ENCODE data around the gene LIMD2. TPM values are rescaled to one million over a fixed set of nuclear protein-coding genes. Genes with fewer than 3 reads are reported as not detected.

The LIMD2 gene
- total RNA-seq (10 to 100 TPM in 1 of 10 donors, 1 to 10 TPM in 9; 1.8 to 30.6 (median 3.3) TPM), polyA plus RNA-seq (10 to 100 TPM in 1 of 2 donors, 1 to 10 TPM in 1; 8.2 to 10.0 TPM)
- long read RNA-seq, donor 1, partial matches to known transcripts = 2 of 6 reads
- long read RNA-seq, donor 1, other reads (novel, unspliced or antisense) = 1 of 6 reads
- long read RNA-seq, donor 2, partial matches to known transcripts = 2 of 3 reads
- long read RNA-seq, donor 2, other reads (novel, unspliced or antisense) = 0 of 3 reads
- long read RNA-seq, donor 3, partial matches to known transcripts = 0 of 8 reads
- long read RNA-seq, donor 3, other reads (novel, unspliced or antisense) = 1 of 8 reads

DNA sequence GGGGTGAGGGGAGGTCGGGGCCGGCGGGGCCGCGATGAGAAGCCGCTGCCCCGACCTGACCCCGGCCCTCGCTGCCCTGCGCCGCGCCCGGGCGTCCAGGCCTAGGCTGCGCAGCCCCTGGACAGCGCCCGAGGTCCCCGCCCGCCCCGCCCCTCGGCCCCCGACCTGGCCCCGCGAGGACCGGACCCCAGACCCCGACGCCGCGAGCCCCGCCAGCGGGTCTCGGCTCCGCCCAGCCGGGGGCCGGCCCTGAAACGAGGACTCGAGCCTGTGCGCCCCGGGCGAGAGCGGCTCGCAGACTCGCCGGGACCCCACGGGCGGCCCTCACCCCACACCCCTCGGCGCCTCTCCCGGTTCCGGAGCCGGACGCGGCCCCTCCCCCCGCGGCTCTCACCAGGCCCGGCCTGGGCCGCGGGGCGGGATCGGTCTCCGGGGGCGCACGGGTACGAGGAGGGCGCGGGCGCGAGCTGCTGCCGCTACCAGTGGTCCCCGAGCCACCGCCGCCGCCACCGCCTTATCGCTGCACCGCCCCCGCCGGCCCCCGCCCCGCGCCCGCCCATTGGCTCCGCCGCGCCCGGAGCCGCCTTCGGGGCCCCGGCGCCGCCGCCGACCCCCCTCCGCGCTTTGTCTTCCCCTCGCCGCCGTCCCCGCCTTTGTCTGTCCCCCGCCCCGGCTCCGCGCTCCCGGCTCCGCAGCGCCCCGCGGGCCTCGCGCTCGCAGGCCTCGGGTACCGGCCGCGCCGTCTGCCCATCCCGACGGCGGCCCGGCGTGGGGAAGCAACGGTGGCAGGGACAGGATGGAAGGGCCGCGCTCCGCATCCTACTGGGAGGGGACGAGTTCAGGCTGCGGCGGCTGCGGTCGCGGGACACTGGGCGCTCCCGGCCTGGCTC lies at the start of gene LIMD2:
TSS of gene LIMD2 (minus strand) at position 488 of the 890 bp plus-strand sequence. CDS start 827 bp downstream, outside the sequence.
- Histone ChIP-seq H3K4me1 (peaks cover 8 to 71% (median 31%) of the 10 kb centered on the region in 9 donors), H3K4me3 (peak within 1 kb of the TSS in 9 of 10 donors; percentile 52 to 77 (median 59)), H3K9me3 (no peaks in the 10 kb centered on the region), H3K27ac (peak within 1 kb of the TSS; percentile 56 to 95 (median 79)), H3K36me3 (peaks cover 0 to 60% (median 8%) of the 10 kb centered on the region in 9 donors), H3K27me3 (no peaks in the 10 kb centered on the region)
- 0 to 1% methylated on average over 62 to 131 of the region's 133 CpGs for WGBS, 2 donors
- DNase-seq (peak; percentile 53 to 69), ATAC-seq (peak in 3 of 8 donors; percentile 11 to 39 (median 15))
- intact Hi-C loops (cut with DNase I) = loop anchor here in 3 of 10 donors (2.0 to 10.0 kb wide), 5 partner anchors 35 to 275 kb away; partner anchors contain the start of genes MAP3K3 (in 1 of the 3) and STRADA (in 1 of the 3)
- TF ChIP-seq, protein P1, sequence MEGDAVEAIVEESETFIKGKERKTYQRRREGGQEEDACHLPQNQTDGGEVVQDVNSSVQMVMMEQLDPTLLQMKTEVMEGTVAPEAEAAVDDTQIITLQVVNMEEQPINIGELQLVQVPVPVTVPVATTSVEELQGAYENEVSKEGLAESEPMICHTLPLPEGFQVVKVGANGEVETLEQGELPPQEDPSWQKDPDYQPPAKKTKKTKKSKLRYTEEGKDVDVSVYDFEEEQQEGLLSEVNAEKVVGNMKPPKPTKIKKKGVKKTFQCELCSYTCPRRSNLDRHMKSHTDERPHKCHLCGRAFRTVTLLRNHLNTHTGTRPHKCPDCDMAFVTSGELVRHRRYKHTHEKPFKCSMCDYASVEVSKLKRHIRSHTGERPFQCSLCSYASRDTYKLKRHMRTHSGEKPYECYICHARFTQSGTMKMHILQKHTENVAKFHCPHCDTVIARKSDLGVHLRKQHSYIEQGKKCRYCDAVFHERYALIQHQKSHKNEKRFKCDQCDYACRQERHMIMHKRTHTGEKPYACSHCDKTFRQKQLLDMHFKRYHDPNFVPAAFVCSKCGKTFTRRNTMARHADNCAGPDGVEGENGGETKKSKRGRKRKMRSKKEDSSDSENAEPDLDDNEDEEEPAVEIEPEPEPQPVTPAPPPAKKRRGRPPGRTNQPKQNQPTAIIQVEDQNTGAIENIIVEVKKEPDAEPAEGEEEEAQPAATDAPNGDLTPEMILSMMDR (IDR thresholded peaks at IDR 0.05) = no peak

DNA sequence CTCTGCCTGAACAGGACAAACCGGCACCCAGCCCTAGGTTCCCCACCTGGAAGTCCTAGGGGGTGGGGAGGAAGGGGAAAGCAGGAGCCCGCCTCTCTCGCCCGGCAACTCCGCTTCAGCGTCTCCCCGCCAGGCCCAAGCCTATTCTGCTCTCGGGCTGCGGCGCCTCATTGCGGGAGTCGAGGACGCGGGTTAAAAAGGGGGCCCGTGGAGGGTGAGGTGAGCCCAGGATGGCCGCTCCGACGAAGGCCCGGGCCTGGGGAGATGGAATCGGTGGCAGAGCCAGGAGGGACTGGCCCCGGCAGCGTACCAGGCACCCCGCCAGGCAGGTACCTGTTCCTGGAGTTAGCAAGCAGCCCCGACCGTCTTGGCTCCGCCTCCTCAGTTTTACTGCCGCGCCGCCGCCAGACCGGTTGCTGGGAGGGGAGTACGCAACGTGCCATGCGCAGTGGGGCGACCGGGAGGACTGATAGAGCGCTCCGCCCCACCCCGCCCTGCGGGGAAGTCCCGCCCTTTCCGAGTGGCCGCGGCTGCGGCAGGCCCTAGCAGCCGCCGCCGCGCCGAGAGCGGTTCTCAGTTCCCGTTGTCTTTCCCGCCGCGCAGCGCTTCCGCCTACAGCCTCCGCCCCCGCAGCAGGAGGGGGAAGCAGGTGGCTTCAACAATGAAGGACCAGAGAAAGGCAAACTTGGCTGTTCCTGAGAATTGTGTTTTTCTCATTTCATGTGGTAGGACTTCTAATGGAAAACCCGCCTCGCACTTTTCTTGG lies 41.7 kb upstream of the LIMD2 start, which contains the start of gene STRADA:
TSS of gene STRADA (minus strand) at position 392 of the 766 bp plus-strand sequence. CDS start 13,430 bp downstream, outside the sequence.
- ATAC-seq (peak; percentile 99 to 100 (median 100)), DNase-seq (peak; percentile 98 to 99)
- TF ChIP-seq, protein P1 (IDR thresholded peaks at IDR 0.05) = peak in 1 of 9 donors; percentile 19
- intact Hi-C loops (cut with DNase I) = loop anchor here in 2 of 10 donors (1.0 to 10.0 kb wide), 3 partner anchors 32 to 117 kb away; partner anchors contain the start of genes CCDC47 (in 1 of the 2), LIMD2 (in 1 of the 2) and MAP3K3 (in 1 of the 2)
- H3K9me3 ChIP-seq = no peaks in the 10 kb centered on the region
- H3K27ac ChIP-seq = peak within 1 kb of the TSS; percentile 72 to 96 (median 92)
- peaks cover 0 to 35% (median 16%) of the 10 kb centered on the region in 9 donors for H3K36me3 ChIP-seq
- no peaks in the 10 kb centered on the region for H3K27me3 ChIP-seq
- peak within 1 kb of the TSS; percentile 69 to 97 (median 84) for H3K4me3 ChIP-seq
- H3K4me1 ChIP-seq = peaks cover 6 to 22% (median 16%) of the 10 kb centered on the region in 9 donors
- WGBS, 2 donors = 0% methylated on average over 56 to 61 of the region's 61 CpGs

DNA sequence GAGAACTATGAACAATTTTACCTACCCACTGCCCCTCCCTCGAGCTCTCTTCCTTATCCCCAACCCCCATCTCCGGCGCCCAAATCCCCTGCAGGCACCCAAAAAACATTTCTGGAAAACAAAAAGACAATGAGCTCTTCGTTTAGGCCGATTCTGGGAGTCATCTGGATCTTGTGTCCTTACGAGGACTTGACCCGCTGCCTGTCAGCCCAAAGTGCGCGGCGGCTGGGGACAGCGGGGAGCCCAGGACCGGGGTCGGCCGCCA lies 41.1 kb upstream of the LIMD2 start:
- H3K36me3 ChIP-seq = peaks cover 0 to 30% (median 11%) of the 10 kb centered on the region in 9 donors
- TF ChIP-seq, protein P1 (IDR thresholded peaks at IDR 0.05) = no peak
- peak in 5 of 8 donors; percentile 2 to 55 (median 4) for ATAC-seq
- H3K9me3 ChIP-seq = no peaks in the 10 kb centered on the region
- 0% methylated on average over 14 of the region's 14 CpGs for WGBS, 2 donors
- H3K27me3 ChIP-seq = no peaks in the 10 kb centered on the region
- peak overlapping the region; percentile 69 to 97 (median 84) for H3K4me3 ChIP-seq
- peaks cover 6 to 22% (median 17%) of the 10 kb centered on the region in 9 donors for H3K4me1 ChIP-seq
- DNase-seq = no peak
- peak overlapping the region; percentile 72 to 96 (median 92) for H3K27ac ChIP-seq
- intact Hi-C loops (cut with DNase I) = loop anchor here in 2 of 10 donors (1.0 to 10.0 kb wide), 3 partner anchors 32 to 116 kb away; partner anchors contain the start of genes CCDC47 (in 1 of the 2), LIMD2 (in 1 of the 2) and MAP3K3 (in 1 of the 2)
